ENCODE results near the gene PEX19.
"Not testable (repeated sequence)": the region's sequence is repeated elsewhere in the genome, so short reads cannot be mapped to it uniquely, and the experiment has no call there.

Gene PEX19, protein sequence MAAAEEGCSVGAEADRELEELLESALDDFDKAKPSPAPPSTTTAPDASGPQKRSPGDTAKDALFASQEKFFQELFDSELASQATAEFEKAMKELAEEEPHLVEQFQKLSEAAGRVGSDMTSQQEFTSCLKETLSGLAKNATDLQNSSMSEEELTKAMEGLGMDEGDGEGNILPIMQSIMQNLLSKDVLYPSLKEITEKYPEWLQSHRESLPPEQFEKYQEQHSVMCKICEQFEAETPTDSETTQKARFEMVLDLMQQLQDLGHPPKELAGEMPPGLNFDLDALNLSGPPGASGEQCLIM

DNA sequence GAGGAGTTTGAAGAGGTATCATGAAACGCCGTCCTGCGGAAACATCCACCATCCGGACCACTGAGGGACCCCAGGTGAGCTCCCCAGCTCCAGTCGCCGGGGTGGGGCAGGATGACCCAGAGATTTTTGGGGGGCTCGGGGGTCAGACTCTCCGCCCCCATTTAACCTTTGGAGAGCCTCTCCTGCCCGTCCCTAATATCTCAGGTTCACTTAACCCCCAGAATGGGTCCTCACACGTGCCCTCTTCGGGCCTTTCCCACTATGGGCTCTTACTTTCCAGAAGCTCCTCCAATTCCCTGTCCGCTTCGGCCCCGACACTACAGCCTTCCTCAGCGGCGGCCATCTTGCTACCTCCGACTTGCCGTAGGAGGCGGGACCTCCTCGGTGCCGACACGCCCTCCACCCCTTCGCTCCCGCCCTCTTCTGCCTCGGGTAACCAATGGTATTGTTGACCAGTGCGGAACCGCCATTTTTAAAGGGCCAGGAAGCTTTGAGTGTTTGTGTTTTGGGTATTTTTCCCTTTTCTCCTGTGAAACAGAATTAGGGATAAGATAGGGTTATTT is at the start of gene PEX19:
Gene PEX19 (minus strand): TSS at position 352 of the 563 bp plus-strand sequence. CDS start 9 bp downstream, at position 343.
- peak; percentile 90 for DNase-seq (ENCODE audit: low read depth)

DNA sequence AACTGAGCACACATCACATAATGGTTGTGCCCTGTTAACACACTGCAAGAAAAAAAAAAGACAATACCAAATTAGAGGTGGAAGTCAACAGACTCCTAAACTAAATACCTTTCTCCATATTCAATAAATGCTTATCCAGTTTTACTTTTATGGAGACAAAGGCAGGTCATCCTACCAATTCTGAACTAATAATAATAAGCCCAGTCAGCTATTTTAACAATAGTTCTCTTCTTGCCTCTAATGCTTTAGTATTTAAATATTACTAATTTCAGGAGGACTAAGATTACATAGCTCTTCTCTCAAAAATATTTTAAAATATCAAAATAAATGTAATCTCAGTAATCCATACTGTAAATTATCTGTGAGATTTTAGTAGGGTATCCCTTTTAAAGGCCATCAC is 47.6 kb upstream of the PEX19 start:
- no peak for DNase-seq (ENCODE audit: low read depth)

DNA sequence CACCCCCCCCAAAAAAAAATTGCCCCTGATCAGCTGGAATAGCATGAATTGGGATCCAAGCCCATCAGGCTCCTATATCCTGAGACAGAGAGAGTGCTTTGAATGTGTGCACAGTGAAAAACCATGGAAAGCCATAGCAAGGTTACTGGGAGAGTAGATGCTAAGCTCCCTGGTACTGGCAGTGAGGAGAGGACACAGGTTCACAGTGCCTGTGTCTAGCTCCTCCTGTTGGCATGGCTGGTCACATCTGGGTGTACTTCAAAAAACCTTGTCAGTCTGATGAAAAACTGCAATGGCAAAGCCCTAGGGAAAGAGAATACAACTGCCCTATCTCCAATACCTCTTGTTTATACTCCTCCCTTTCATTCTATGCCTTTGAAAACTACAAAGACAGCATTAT is 45.2 kb upstream of the PEX19 start:
- no peak for DNase-seq (ENCODE audit: low read depth)

DNA sequence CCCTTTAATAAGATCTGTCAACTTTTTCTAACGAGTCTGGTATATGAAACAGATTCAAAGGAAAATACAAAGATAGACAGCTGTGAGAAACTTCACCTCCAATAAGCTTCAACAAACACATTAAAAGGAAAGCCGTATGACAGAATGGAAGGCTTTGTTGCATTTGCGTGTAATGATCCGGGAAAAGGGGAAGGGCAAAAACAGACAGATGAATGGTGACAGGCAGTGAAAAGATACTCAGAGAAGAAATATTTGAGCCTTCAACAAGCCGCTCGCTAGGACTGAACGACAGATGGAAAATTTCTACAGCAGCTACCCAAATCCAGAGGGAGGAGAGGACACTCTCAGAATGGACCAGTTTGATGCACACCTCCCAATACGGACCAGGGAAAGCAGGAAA is 43.3 kb upstream of the PEX19 start:
- DNase-seq (ENCODE audit: low read depth) = no peak

DNA sequence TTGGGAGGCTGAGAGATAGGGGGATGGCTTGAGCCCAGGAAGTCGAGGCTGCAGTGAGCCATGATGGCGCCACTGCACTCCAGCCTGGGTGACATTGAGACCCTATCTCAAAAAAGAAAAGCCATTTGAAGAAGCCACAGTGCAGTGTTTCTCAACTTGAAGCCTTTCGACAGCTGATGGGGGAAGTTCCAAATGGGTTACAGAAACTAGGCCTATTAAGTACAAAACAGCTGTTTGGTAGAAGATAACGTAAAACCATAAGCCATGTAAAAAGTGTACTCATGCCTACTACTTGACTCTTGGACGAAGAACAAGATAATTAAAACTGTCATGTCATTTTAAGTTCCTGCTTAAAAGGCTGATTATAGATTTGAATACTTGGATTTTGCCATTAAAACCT is 41.5 kb upstream of the PEX19 start:
- no peak for DNase-seq (ENCODE audit: low read depth)

DNA sequence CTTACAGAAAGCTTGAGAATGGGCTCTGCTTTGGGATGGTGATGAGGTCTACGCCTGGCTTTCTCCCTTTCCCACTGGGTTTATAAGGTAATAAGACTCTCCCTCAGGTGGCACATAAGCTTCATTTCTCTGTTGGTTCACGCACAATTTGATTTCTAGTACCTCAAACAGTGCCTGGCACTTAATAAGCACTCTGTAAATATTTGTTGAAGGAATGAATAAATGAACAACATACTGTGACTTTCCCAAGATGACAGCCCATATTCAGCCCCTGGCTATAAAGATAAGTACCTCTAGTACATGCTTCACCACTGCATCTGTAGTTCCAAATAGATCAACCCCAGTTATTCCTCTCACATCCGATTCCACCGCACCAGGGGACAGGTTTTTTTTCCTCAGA is 40.3 kb upstream of the PEX19 start:
- DNase-seq (ENCODE audit: low read depth) = no peak

DNA sequence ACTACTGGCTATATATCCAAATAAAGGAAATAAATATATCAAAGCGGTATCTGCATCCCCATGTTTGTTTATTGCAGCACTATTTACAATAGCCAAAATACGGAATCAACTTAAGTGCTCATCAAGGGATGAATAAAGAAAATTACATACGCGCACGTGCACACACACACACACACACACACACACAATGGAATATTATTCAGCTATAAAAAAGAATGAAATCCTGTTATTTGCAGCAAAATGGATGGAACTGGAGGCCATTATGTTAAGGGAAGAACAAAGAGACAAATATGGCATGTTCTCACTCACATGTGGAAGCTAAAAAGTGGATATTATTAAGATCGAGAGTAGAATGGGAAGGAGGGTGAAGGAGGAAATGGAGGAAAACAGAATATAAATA is 37.9 kb upstream of the PEX19 start:
- no peak for DNase-seq (ENCODE audit: low read depth)

DNA sequence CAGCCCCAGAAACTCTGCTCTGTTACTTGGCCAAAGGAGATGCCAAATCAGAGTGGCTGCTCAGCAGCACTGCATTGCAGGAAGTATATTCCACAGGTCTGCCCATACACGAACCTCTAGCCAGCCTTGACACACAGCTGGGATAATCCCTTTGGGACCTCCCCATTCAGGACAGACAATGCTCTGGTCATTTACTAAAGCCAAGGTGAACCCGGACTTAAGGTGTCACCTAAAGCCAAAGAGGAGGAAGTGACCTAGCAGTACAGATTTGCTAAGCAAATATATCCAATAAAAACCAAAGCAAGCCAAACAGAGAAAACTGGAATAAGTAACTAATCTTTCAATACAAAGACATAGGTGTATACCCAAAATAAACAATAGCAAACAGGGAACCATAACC is 30.4 kb upstream of the PEX19 start:
- DNase-seq (ENCODE audit: low read depth) = no peak

DNA sequence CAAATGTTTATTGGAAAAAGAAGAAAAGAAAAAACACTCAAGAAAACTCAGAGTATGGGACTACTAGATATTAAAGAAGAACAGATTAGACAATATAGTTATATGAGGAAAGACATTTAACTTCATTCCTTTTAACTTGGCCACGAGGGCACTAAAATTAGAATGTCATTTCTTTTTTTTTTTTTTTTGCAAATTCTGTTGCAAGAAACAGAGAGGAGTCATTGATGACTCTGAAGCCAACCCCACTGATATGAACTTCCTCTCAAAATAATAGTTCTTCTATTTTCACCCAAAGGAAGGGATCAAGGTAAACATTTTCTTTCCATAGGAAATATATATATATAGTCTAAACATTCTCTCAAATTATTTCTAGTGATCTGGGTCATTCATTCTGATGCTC is 24.6 kb upstream of the PEX19 start:
- no peak for DNase-seq (ENCODE audit: low read depth)

DNA sequence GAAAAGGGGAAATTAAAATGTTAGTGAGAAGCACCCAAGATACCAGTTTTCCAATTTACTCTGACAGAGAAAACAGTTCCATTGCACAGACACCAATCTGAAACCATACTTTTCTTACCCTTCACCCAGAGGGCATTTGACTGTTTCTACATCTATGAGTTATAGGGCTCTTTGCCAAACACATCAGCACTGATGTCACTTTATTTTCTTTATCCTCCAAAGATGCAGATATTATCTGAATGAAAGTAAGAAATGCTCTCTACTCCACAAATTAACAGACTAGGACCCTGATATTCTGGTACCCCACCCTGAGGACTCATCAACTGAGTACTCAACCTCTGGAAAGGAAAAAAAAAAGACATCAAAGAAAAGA is 24.2 kb upstream of the PEX19 start:
- DNase-seq (ENCODE audit: low read depth) = no peak

DNA sequence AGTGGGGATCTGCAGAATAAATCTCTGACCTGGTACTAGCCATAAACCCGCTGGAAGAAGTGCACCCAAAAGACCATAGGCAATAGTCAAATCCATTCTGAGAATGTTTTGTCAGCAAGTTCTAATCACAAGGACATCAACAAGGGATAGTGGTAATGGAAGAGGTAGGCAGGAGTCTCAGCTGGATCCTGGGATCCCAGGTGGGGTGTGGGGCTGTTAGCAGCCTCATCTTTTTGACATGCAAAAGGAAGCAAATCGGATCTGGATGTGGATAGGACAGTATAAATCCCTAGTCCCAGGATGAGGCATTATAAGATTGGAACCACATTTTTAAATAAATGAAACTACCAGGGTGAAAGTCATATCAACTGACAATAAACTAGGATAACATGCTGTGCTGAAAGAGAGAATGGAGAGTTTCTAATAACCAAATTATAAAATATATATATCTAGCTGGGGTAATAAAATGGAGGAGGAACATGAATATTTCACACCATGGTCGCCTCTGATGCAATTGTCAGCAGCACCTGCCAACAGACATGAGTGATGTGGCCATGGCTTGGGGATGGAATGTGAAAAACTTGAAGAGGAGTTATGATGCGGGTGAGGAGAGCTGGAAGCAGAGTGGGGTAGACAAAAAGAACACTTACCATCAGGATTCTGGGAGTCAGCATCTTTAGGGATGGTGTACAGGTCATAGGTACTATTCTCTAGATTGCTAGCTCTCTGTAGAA is 23.7 kb upstream of the PEX19 start:
- no peak for DNase-seq (ENCODE audit: low read depth)

DNA sequence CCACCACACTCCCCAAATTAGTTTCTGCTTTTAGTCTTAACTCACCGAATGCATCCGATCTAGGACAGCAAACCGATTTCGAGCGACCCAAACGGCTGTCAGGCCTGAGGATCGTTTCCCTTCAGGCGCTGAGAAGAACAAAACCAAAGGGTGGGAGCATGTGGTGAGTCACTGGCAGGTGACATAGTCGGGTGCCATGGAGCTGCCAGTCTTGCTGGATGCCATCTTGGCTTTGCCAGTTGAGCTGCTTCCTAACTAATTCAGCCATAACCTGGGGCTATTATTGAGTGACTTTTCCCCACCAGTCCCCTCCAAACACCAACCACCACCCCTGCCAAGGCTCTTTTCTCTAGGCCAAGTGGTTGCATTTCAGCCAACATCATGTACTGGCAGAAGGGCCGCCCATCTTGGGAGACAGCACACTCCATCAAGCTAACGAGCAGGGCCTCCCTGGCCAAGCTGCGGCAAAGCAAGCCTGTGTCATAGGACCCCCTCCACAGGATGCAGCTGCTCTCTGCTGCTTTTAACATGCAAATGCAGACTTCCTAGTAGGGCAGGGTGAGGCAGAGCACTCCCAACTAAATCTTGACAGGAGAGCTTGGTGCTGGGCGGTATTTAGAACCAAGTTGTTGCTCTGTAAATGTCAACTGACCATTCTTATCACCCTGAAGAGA is 22.3 kb upstream of the PEX19 start:
- no peak for DNase-seq (ENCODE audit: low read depth)

DNA sequence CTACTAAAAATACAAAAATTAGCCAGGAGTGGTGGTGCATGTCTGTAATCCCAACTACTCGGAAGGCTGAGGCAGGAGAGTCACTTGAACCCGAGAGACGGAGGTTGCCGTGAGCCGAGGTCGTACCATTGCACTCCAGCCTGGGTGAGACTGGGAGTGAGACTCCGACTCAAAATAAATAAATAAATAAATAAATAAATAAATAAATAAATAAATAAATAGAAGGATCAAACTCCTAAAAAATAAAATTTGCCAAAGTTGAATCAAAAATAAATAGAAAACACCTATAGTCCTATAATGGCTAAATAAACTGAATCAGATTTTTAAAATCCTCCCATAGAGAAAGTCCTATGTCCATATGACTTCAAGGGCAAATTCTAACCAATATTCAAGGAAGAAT is 15.2 kb upstream of the PEX19 start:
- no peak for DNase-seq (ENCODE audit: low read depth)

DNA sequence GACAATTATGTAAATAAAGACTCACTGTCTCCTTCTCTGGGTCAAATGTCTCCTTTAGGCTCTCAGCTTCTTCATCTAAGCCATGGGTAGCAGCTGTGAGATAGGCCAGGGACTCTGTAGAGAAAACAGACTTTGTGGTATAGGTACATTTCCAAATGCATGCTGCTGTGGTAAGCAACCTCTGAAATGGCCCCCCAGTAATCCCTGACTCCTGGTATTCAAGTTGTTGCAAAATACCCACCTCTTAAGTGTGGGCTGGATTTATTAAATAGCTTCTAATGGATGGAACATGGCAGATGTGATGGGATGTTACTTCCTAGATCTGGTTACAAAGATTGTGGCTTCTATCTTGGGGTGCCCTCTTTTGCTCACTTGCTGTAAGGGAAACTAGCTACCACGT is 11.1 kb upstream of the PEX19 start:
- DNase-seq (ENCODE audit: low read depth) = no peak

DNA sequence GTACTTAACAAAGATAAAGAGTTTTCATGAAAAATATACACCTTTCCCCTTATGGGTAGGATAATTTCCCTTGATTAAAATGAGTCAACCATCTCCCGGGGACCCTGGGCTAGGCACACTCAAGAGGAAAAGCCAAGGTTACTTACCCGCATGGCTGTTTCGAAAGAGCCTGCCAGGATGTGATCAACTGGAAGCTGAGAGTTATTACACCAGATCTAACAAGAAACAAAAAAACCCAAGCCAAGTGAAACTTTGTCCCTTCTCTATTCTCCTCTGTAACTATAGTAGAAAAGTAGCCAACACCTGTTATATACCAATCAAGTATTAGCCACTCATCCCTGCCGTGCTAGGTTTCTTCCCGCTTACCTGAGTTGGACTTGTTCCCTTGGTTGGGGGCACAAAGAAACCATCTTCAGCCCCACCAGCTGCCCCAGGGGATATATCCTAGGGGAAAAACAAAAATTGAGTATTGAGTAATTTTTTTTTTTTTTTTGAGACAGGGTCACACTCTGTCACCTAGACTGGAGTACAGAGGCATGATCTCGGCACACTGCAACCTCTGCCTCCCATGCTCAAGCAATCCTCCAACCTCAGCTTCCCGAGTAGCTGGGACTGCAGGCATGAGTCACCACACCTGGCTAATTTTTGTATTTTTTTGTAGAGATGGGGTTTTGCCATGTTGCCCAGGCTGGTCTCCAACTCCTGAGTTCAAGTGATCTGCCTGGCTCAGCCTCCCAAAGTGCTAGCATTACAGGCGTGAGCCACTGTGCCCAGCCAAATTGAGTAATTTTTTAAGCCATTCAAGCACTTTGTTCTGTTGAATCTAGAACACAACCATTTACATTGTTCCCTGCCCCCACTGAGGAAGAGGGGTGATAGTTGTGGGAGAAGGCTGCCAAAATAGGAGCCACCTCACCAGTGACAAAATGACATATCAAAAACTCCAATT is 8.4 kb upstream of the PEX19 start:
- no peak for DNase-seq (ENCODE audit: low read depth)

DNA sequence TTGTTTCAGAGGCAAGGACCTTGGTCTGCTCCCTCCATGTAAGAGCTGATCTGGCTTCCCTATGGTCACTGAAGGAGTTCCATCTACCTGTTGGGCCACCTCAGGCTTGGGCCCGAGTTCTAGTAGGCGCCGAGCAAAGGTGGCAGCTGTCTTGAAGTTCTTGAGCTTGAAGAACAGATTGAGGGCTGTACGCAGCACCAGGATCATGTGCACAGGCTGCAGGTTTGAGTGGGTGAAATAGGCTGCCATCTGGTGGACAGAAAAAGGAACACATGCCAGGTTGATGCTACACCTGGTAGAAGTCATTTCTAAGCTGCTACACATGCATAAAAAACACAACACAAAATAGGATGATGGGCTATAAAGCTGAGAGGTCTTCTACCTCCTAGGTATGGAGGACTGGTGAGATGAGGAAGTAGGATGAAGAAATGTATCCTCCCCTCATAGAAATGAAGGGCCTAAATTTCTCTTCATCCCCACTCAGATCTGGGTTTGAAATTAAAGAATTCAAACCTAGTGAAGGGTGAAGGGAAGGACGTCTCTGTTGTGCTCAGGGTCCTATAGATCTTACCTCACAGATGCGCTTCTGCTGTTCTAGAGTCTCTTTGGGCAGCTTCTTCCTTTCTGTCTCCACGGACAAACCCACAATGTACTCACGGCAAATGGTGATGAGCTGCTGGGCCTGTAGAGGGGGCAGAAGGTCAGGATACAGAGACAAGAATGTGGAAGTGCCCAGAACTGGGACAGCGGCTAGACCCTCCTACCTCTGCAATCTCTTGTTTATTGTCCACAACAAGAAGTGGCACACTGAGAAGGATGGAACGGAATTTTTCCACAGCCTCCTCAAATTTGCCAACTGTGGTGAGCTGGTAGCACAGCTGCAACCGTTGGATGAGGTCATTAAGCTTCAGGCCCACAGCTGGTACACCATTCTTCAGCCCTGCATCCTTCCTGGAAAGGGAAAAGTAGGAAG is 6.6 kb upstream of the PEX19 start:
- DNase-seq (ENCODE audit: low read depth) = peak; percentile 28

DNA sequence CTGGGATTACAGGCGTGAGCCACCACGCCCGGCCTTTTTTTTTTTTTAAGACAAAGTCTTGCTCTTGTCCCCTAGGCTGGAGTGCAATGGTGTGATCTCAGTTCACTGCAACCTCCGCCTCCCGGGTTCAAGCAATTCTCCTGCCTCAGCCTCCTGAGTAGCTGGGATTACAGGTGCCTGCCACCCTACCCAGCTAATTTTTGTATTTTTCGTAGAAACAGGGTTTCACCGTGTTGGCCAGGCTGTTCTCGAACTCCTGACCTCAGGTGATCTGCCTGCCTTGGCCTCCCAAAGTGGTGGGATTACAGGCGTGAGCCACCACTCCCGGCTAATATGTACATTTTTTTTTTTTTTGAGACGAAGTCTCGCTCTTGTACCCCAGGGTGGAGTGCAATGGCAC is 2.8 kb upstream of the PEX19 start:
- not testable (repeated sequence) for DNase-seq (ENCODE audit: low read depth)

DNA sequence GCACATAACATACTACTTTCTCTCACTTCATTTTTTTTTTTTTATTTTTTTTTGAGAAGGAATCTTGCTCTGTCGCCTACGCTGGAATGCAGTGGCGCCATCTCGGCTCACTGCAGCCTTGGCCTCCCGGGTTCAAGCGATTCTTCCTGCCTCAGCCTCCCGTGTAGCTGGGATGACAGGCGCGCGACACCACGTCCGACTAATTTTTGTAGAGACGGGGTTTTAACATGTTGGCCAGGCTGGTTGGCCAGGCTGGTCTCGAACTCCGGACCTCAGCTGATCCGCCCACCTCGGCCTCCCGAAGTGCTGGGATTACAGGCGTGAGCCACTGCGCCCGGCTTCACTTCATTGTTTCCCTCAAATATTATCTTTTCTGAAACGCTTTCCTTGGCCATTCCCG is 573 bp upstream of the PEX19 start:
- DNase-seq (ENCODE audit: low read depth) = no peak

DNA sequence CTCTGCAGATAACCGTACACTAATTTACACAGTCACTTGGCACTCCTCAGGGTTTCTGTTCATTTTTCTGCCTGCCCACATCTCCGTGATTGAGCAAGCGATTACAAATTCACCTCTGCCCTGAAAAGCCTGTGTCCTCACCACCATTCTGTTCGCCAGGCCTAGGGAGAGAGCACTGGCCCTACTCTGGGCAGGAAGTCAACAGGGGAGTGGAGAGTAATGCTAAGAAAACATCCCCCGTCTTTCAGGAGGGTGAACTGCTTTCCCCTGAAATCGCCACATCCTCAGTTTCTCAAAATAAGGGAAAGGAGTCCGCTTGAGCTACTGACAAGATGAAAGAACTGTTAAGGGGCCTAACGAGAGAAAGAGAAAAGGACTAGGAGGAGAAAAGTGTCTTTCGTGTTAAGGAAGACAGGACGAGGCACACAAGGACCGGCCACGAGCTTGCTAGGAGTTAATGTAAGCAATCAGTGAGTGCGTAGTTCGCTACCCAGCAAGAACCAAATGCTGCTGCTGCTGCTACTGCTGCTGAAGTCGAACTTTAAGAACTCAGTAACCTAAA is 632 bp downstream of the PEX19 start:
- no peak for DNase-seq (ENCODE audit: low read depth)

DNA sequence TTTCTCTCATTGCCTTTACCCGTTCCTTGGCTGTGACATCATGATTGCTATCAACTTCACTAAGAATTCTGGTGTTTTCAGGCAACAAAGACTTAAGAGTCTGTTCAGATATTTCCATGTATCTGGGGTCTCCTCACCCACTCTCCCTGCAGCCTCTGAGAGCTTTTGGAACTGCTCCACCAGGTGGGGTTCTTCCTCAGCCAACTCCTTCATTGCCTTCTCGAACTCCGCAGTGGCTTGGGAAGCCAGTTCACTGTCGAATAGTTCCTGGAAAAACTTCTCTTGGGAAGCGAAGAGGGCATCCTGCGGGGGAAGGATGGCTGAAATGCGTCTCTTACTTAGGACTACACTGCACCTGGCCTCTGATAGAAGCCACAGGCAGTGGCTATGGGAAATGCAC is 2.1 kb downstream of the PEX19 start:
- no peak for DNase-seq (ENCODE audit: low read depth)

Data from activated T-helper 9 cell treated with anti-CD3 and anti-CD28 coated beads, Interleukin-2, amount 50 U/mL, for 16 hours (primary cell).